HG03097 (cell line): Measurements from ENCODE around the gene KIAA1755.

Experiments
- ATAC-seq: cut with Tn5 transposase; IDR thresholded peaks from one replicate; pipeline ENCODE4 v1.9.1; 2021; ENCODE audit not compliant: unreplicated experiment, low FRiP score

Gene KIAA1755

DNA sequence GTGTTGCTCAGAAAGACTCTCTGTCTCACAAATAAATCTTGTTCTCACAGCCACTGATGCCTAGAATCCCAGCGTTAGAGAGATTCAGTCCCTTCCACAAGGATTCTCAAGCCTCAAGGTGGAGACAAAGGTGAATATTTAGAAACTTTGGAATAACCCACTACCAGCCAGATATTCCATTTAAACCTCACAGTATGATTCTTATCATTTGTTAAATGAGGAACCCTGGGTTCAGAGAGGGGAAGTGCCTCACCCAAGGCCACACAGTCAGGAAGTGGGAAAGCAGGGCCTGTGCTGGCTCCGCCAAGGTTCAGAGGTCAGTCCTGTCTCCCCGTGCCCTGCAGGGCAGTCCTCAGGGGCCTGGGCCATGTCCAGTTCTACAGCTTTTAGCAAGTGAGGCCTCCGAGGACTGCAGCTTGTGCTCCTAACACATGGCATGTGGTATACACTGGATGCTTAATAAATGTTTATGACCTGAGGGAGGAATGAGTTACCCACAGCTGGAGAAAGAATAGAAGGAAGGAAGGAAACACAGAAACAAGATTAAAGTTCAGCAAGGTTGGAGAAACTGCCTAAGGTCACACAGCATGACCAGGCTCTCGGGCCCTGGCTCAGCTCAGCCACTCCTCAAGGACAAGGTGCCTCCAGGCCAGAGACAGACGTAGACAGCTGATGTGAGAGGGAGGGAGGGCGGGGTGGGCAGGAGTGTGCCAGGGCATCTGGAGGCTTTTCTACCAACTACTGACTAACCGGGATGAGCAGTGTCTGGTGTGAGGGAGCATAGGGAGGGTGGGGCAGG lies 91.5 kb downstream of the KIAA1755 start:
- no peak for ATAC-seq

DNA sequence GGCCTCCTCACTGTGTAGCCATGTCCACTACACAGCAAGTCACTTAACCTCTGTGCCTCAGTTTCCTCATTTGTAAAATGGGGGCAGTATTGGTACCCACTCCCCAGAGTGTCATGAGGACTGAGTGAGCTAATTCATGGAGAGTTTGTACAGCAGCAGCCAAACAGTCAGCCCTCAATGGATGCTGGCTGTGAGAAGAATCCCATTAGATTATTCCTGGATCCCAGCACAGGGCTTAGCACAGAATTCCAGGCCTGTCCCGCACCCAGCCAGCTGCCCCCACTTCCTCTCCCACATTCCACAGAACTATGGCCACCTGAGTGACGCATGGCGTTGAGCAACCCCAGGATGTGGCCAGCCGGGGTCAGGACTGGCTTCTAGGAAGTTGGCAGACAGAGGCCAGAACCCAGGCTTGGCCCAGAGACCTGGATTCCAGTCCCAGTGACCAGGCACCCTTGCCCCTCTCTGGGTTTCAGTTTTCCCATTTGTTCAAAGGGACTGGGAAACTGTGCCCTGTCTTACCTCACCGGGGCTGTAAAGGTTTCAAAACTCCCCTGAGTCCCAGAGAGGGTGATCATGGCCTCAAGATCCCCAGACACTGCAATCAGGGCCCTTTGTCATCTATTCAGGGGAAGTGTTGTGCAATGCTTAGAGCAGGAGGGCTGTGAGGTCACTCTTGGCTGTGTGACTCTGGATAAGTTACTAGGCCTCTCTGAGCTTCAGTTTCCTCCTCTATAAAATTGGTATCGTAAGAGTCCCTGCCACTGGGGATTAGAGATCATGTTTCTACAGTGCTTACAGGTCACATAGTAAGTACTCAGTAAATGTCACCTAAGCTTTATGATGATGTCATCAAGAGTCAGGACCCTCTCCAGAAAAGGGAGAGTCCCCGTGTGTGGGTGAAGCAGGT lies 92.4 kb downstream of the KIAA1755 start:
- ATAC-seq = no peak

DNA sequence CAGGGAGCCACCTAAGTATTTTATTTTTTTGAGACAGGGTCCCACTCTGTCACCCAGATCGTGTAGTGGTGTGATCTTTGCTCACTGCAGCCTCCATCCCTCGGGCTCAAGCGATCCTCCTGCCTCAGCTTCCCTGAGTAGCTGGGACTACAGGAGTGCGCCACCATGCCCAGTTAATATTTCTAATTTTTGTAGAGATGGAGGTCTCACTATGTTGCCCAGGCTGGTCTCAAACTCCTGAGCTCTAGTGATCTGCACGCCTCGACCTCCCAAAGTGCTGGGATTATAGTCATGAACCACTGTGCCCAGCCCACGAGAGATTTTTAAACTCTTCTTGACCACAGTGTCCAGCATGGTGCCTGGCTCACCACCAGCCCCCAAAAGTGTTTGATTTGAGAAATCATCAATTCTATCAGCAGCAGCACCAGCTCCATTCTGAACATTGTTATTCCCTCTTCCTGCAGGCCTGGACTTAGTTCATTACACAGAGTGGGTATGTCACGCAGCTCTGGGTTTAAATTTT lies 93.1 kb downstream of the KIAA1755 start:
- ATAC-seq = no peak

DNA sequence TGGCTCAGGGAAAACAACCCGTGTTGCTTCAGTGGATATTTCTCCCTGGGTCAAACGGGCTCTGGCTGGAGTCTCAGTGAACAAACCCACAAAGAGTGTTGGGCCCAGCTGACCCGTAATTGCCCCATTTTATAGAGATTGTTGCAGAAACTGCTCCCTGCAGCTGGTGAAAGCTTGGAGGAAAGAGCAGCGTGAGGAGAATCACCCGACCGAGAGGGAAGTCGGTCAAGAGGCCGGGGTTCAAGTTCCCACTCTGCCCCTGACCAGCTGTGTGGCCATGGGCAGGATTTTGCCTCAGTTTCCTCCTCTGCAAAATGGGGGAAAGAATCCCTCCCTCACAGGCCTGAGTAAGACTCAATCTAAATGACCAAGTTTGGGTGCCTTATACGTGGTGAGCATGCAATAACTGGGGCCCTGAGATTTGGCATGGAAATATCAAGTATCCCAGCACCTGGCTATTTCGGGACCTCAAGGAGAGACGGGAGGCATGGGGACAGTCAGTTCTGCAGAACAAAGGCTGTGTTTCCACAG lies 93.8 kb downstream of the KIAA1755 start:
- no peak for ATAC-seq

DNA sequence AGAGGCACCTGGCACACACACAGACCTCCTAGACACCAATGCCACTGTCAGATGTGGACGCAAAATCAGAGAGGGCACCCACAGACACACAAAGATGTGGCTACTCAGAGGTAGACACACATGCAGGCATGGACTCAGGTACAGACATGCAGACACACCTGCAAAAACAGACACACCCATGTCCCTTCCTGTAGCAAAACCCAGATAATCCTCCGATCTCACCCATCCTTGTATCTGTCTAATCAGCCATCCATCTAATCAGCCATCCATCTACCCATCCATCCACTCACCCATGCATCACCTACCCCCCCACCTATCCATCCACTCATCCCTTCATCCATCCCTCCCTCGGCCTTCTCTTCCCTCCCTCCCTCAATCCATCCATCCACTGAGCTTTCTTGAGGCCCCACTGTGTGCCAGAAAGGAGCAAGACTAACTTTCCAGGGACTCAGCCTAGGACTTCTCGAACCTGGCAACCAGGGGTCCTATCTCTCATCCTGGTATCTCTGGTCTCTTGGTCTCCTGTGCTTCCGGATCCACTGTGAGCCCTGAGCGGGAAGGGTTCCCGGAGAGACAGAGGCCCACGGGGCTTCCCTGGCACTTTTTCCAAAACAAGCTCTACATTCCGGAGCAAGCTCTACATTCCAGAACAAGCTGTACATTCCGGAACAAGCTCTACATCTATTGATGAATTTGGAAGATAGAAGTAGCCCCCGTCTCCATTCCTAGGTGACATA lies 94.4 kb downstream of the KIAA1755 start:
- ATAC-seq = no peak

DNA sequence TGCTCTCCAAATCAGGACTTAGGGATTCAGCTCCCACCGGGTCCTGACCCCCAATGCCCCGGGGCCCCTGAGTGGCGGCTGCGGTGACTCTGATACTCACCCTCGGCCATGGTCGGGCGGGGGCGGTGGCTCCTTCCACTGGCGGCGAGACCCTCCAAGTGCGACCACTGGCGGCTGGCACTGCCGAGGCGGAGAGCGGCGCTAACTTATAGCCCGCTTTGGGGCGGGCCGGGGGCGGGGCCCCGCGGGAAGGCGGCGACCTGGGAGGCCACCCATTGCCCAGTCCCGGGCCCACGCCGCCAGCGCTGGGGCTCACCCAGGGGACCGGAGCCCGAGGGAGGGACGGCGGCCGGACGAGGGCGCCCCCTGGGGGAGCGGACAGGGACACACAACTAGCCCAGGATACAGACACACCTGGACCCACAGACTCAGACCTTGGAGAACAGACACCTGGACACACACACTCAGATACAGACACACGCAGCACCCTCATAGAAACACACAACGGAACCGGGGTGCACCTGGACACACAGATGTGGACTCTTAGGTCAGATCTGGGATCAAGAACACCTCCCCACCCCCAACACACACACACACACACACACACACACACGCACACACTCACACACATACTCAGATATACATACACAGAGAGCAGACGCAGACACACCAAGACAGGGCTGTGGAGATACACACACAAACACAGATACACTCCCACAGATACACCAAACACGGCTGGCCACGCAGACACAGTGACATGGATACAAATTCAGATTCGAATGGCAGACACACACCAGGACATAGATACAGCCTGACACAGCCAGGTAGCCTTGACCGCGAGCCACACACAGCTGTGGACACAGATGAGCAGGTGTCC lies 95.2 kb downstream of the KIAA1755 start, which contains the start of gene TGM2:
TSS of gene TGM2 (minus strand) at position 182 of the 877 bp plus-strand sequence. CDS start at position 110, 72 bp downstream.
- no peak for ATAC-seq

DNA sequence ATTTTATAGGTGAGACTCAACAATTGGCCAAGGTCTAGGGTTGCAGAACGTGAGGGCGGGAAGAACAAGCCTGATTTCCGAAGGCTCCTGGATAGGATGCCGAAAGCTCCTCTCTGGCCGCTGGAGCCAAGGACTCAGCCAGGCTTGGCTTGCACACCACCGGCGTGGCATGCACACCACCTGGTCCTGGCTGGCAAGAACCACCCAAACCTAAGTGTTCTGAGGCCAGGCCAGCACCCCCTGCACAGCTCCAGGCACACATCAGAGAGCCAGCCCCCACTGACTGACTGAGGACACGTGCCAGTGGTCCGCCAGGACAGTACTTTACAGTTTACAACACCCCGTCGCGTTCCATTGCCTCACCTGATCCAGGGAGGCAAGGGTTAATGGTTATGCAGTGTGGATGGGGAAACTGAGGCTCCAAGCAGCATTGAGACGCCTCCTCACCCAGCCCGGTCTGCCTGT lies 95.9 kb downstream of the KIAA1755 start:
- ATAC-seq = no peak

DNA sequence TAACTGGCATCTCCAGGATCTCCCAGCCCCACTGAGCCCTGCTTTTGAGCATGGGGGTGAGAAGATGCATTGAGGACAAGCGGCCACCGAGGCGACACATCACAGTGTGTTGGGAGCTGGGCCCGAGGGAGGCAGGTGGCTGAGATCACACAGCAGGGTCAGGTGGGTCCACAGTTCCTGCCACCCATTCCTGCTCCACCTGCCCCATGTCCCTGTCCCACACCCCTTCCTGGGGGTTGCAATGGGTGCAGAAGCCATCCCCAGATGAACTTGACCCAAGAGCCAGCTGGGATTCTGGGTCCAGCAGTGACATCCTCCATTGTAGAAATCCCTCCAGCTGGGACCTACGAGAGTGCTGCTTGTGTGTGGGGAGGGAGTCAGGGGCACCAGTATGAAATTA lies 96.5 kb downstream of the KIAA1755 start:
- ATAC-seq = no peak

DNA sequence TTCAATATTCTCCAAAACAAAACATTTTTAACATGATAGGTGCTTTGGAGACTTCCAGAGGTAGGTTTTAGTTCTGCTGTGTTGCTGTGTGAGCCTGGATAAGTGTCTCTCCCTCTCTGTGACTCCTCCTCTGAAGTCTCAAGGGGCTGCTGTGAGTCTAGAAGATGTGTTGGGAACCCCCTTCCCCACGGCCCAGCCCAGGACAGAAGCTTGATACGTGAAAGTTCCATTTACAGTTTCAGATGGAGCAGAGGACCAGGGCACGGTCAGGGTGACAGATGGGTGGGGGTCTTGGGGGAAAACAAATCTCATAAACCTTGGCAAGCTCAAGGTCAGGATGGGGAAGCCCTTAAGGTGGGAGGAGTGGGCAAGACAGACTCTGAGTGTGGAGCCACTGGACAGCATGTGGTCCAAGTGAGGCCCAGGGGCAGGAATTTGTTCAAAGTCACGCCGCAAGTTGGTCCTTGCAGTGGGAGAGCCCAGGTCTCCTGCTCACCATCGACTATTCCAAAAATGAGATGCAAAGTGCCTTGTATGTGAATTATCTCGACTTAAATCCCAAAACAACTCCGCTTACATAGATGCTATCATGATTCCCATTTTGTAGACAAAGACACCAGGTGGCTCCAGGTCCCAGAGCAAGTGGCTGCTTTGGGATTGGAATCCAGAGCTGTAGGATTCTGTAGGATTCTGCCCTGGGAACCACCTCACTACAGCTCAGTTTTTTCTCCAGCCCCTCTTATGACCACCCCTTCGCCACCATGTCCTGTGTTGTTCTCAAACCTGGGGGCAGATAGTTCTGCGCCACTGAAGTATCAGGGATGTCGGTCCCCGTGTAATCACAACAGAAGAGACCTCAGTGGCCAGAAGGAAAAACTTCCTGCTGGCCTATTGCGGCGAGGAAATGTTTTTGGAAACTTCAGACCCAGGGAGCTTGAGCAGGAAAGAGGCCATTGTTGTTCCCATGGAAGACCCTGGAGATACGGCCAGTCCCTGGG lies 97.4 kb downstream of the KIAA1755 start:
- ATAC-seq = no peak

DNA sequence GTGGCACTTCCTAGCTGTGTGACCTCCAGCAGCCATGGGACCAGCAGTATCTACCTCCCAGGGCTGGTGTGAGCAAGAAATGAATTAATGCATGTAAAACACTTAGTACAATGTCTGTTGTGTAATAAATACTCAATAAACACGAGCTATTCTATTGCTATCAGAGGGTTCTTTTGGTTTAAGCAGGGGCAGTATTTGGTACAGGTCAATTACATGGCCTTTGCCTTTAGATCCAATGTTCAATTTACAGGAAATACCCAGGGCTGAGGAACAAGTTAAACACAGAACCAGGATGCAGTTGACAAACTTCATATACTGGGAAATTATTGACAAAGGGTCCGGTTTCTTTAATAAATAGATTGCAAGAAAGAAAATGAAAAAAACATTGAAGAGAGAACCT lies 98.4 kb downstream of the KIAA1755 start:
- ATAC-seq = no peak

DNA sequence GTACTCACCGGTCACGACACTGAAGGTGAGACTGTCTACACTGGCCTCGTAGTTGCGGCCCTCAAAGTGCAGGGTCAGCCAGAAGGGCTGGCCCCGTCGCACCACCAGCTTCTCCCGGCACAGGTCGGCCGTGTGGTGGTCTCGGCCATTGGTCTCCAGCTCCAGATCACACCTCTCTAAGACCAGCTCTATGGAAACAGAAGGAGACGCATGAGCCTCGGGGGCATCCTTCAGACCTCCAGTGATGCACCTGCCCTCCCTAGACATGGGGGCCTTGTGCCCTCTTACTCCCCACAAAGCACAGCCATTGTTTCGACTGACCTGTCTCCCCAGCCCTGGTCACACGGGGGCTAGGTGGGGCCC lies 99.1 kb downstream of the KIAA1755 start:
- no peak for ATAC-seq
